SH-SY5Y (cell line): ENCODE results near the gene RAN.

ENCODE experiments used
- GATA2 ChIP-seq: IDR thresholded peaks from 2 replicates; pipeline ENCODE4 v1.6.1; 2011; ENCODE audit warnings: mild to moderate bottlenecking, low read depth, low read length
- GATA3 ChIP-seq: IDR thresholded peaks from 2 replicates; pipeline ENCODE4 v1.6.1; 2011; ENCODE audit warnings: low read depth, mild to moderate bottlenecking, low read length, moderate library complexity

DNA sequence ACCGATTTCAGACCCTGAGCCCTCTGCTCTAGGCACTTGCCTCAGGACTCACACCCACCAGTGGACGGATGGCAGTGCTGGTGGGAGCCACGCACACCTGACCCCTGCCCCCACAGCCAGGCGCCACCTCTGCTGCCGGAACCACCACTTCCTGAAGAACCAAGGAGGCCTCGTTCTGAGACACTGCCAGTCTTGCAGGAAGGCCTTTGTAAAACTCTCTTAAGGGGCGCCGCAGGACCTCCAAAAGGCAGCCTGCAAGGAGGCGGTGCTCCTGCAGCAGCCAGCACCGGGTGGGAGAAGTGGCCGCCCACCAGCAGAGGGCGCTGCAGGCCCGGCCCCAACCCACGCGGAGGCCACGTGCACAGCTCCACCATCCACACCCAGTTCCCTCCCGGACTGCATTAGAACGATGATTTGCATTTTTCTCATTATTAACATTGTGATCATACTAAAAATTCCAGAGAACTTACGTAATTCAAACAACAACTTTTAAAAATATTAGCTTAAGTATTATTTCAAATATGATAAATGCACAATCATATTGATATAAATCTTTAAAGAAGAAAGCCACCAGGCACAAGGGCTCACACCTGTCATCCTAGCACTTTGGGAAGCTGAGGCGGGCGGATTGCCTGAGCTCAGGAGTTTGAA is 45.6 kb upstream of the RAN start:
- no peak for TF ChIP-seq GATA2
- TF ChIP-seq GATA3 = no peak
